Astrocyte of the cerebellum (primary cell): Measurements from ENCODE around the gene NXF3.
"Not testable (repeated sequence)": the region's sequence is repeated elsewhere in the genome, so short reads cannot be mapped to it uniquely, and the experiment has no call there.

Source experiments
- DNase-seq: peaks from one replicate; pipeline ENCODE4 v3.0.0-alpha.2; 2011; ENCODE audit warnings: low read depth
- H3K4me3 ChIP-seq: 2 replicates; pipeline ENCODE4 v1.5.1; 2011; ENCODE audit warnings: mild to moderate bottlenecking, low read depth, low read length, moderate library complexity
- in situ Hi-C: cut with HindIII; loops from 2 replicates; pipeline ENCODE4 v1.10.0; 2017; ENCODE audit warnings: low sequenced_read_pairs
- TF ChIP-seq, protein P1 (sequence below): IDR thresholded peaks from 2 replicates; pipeline ENCODE4 v1.5.1; 2012; ENCODE audit warnings: low read length, low read depth, moderate library complexity, mild to moderate bottlenecking; ENCODE audit errors: missing control alignments

Gene NXF3

GRCh38 chrX:103051260-103051789 lies 41.6 kb downstream of the NXF3 start:
- TF ChIP-seq, protein P1, sequence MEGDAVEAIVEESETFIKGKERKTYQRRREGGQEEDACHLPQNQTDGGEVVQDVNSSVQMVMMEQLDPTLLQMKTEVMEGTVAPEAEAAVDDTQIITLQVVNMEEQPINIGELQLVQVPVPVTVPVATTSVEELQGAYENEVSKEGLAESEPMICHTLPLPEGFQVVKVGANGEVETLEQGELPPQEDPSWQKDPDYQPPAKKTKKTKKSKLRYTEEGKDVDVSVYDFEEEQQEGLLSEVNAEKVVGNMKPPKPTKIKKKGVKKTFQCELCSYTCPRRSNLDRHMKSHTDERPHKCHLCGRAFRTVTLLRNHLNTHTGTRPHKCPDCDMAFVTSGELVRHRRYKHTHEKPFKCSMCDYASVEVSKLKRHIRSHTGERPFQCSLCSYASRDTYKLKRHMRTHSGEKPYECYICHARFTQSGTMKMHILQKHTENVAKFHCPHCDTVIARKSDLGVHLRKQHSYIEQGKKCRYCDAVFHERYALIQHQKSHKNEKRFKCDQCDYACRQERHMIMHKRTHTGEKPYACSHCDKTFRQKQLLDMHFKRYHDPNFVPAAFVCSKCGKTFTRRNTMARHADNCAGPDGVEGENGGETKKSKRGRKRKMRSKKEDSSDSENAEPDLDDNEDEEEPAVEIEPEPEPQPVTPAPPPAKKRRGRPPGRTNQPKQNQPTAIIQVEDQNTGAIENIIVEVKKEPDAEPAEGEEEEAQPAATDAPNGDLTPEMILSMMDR, result no peak
- in situ Hi-C loops, result no loop called here
- DNase-seq, result no peak
- H3K4me3 ChIP-seq, result no peak overlapping the region

DNA sequence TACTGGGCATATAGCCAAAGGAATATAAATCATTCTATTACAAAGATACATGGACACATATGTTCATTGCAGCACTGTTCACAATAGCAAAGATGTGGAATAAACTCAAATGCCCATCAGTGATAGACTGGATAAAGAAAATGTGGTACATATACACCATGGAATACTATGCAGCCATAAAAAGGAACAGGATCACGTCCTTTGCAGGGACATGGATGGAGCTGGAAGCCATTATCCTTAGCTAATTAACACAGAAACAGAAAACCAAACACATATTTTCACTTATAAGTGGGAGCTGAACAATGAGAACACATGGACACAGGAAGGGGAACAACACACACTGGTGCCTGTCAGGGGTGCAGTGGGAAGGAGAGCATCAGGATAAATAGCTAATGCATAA lies 59.6 kb downstream of the NXF3 start:
- DNase-seq, in situ Hi-C loops, H3K4me3 ChIP-seq: not testable (repeated sequence)
